DLD1 (cell line): ENCODE data around the gene INSRR.

ENCODE experiments used
- in situ Hi-C: cut with HindIII; loops from 2 replicates; pipeline ENCODE4 v1.10.0; 2017; ENCODE audit warnings: low sequenced_read_pairs

The INSRR gene

GRCh38 chr1:156894711-156895454 lies 36.0 kb upstream of the INSRR start:
- in situ Hi-C loops, result no loop called here

- in situ Hi-C loops, result no loop called here
Observed at GRCh38 chr1:156894001-156894400, 35.1 kb upstream of the INSRR start.

- in situ Hi-C loops, result no loop called here
Observed at GRCh38 chr1:156893048-156893953, 34.4 kb upstream of the INSRR start, which contains the start of gene PEAR1. PEAR1 (plus strand) TSS chr1:156893718; CDS start chr1:156903927, 10,209 bp downstream.

GRCh38 chr1:156892190-156893047 lies 33.5 kb upstream of the INSRR start:
- in situ Hi-C loops, result no loop called here

GRCh38 chr1:156889802-156890580 lies 31.1 kb upstream of the INSRR start:
- in situ Hi-C loops, result no loop called here

- in situ Hi-C loops, result no loop called here
Observed at GRCh38 chr1:156887734-156888133, 28.8 kb upstream of the INSRR start.

- in situ Hi-C loops, result no loop called here
Observed at GRCh38 chr1:156887317-156887716, 28.4 kb upstream of the INSRR start.

GRCh38 chr1:156886583-156887281 lies 27.8 kb upstream of the INSRR start:
- in situ Hi-C loops, result no loop called here

- in situ Hi-C loops, result no loop called here
Observed at GRCh38 chr1:156885880-156886355, 27.0 kb upstream of the INSRR start.

- in situ Hi-C loops, result no loop called here
Observed at GRCh38 chr1:156885314-156885713, 26.4 kb upstream of the INSRR start.

- in situ Hi-C loops, result no loop called here
Observed at GRCh38 chr1:156884560-156885184, 25.8 kb upstream of the INSRR start.

GRCh38 chr1:156883919-156884318 lies 25.0 kb upstream of the INSRR start:
- in situ Hi-C loops, result no loop called here

- in situ Hi-C loops, result no loop called here
Observed at GRCh38 chr1:156882543-156882942, 23.6 kb upstream of the INSRR start.

GRCh38 chr1:156881663-156882062 lies 22.7 kb upstream of the INSRR start:
- in situ Hi-C loops, result no loop called here

GRCh38 chr1:156881101-156881500 lies 22.2 kb upstream of the INSRR start:
- in situ Hi-C loops, result no loop called here

- in situ Hi-C loops, result no loop called here
Observed at GRCh38 chr1:156880473-156880872, 21.6 kb upstream of the INSRR start.

- in situ Hi-C loops, result no loop called here
Observed at GRCh38 chr1:156879876-156880275, 21.0 kb upstream of the INSRR start.

- in situ Hi-C loops, result no loop called here
Observed at GRCh38 chr1:156877433-156878170, 18.7 kb upstream of the INSRR start.
